K562 (cell line): ENCODE results near the gene KDM2A. TPM values are rescaled to one million over a fixed set of nuclear protein-coding genes. Genes with fewer than 3 reads are reported as not detected.
A peak's percentile ranks its signal among the peaks of the same experiment; 100 is the strongest.

Source experiments
- E4F1 ChIP-seq: fragments of 250-450 bp; sonication (Bioruptor Pico); IDR thresholded peaks from 2 replicates; pipeline ENCODE4 v1.5.0; 2021; ENCODE audit warnings: mild to moderate bottlenecking, borderline replicate concordance
- HNRNPUL1 ChIP-seq: fragments of 200-400 bp; formaldehyde crosslinking; IDR thresholded peaks from 2 replicates; pipeline ENCODE4 v1.6.1; 2017; ENCODE audit warnings: low read length
- JUND ChIP-seq, 2 experiments: IDR thresholded peaks; 2 replicates in 1 of 2; 3 replicates in 1 of 2; pipeline ENCODE4 v1.6.1; 2011; ENCODE audit warnings: borderline replicate concordance in 2 of 2, low read depth in 2 of 2, low read length in 2 of 2, improper control_type of control experiment in 1 of 2, missing biosample characterization in 1 of 2, missing genetic modification characterization in 1 of 2, missing genetic modification reagents in 1 of 2
- RCOR1 ChIP-seq, 2 experiments: IDR thresholded peaks; 2 replicates each; pipeline ENCODE4 v1.6.1; 2012; ENCODE audit warnings: low read depth in 2 of 2, low read length in 2 of 2, borderline replicate concordance in 1 of 2, improper control_type of control experiment in 1 of 2
- RUNX1 ChIP-seq: sonication (generic); IDR thresholded peaks from 2 replicates; pipeline ENCODE4 v1.6.1; 2016; ENCODE audit warnings: antibody characterized with exemption, low read depth
- SFPQ ChIP-seq: fragments of 200-400 bp; formaldehyde crosslinking; IDR thresholded peaks from 2 replicates; pipeline ENCODE4 v1.6.1; 2017; ENCODE audit warnings: mild to moderate bottlenecking, low read depth, low read length, moderate library complexity
- ZFPM2 ChIP-seq: fragments of 250-450 bp; sonication (Bioruptor Pico); IDR thresholded peaks from 2 replicates; pipeline ENCODE4 v1.5.1; 2022; ENCODE audit warnings: mild to moderate bottlenecking
- ZNF174 ChIP-seq: fragments of 250-450 bp; sonication (Bioruptor Pico); IDR thresholded peaks from 2 replicates; pipeline ENCODE4 v1.4.0; 2020; ENCODE audit warnings: mild to moderate bottlenecking
- ZNF212 ChIP-seq: fragments of 450-650 bp; formaldehyde crosslinking; IDR thresholded peaks from 2 replicates; pipeline ENCODE4 v1.4.0; 2020; ENCODE audit warnings: mild to moderate bottlenecking
- ZNF384 ChIP-seq: IDR thresholded peaks from 2 replicates; pipeline ENCODE4 v1.6.1; 2012; ENCODE audit warnings: low read depth, low read length, improper control_type of control experiment
- ZNF584 ChIP-seq: fragments of 200-800 bp; sonication (Bioruptor generic); IDR thresholded peaks from 2 replicates; pipeline ENCODE4 v1.6.1; 2016; ENCODE audit warnings: low read depth, mild to moderate bottlenecking, missing genetic modification characterization, missing compliant biosample characterization
- polyA plus RNA-seq, 8 experiments: library from polyadenylated mRNA; depleted of rRNA in 4 of 8; stranded (reverse) in 5 of 8; unstranded in 3 of 8; fragments of >200 nt; fragmentation: Nextera tagmentation in 2 of 8; fragmentation: Illumina TruSeq in 1 of 8; extraction: Ambion mirVana in 2 of 8; extraction: Trizol in 1 of 8; gene quantifications; 2 replicates each; pipeline versions ENCODE4 v1.2.1 to v1.2.3, GENCODE V29; 2011 to 2014; ENCODE audit warnings: inconsistent platforms in 1 of 8, missing spikeins in 1 of 8
- total RNA-seq, 7 experiments: library from RNA; depleted of rRNA in 6 of 7; stranded (reverse); fragments of >200 nt in 6 of 7; fragmentation: Illumina TruSeq in 2 of 7; extraction: Trizol in 2 of 7; gene quantifications; 2 replicates each; pipeline versions ENCODE4 v1.2.1 to v1.2.3, GENCODE V29; 2011 to 2021; ENCODE audit warnings: low replicate concordance in 1 of 7
- TF ChIP-seq, protein P1 (sequence below), 2 experiments: fragments of 450-650 bp in 1 of 2; sonication (generic) in 1 of 2; formaldehyde crosslinking in 1 of 2; IDR thresholded peaks in 1 of 2; conservative IDR thresholded peaks in 1 of 2; 2 replicates each; pipeline versions ENCODE4 v1.6.1 to v1.8.1; 2016 to 2023; ENCODE audit warnings: mild to moderate bottlenecking in 2 of 2, moderate library complexity in 2 of 2, inconsistent platforms in 1 of 2, missing genetic modification reagents in 1 of 2
- TF ChIP-seq, protein P2 (sequence below): fragments of 450-650 bp; IDR thresholded peaks from 2 replicates; pipeline ENCODE4 v1.7.0; 2016; ENCODE audit warnings: borderline replicate concordance
- TF ChIP-seq, protein P3 (sequence below): sonication (generic); formaldehyde crosslinking; IDR thresholded peaks from 2 replicates; pipeline ENCODE4 v1.8.0; 2022; ENCODE audit warnings: missing genetic modification reagents, mild to moderate bottlenecking, moderate library complexity, borderline replicate concordance

The KDM2A gene
- total and polyA plus RNA-seq, 9 of the 15 experiments (the other 6 are each of a cell fraction or from before 2014, with no cell fraction given), result 5.0 to 39.3 (median 21.3) TPM

DNA sequence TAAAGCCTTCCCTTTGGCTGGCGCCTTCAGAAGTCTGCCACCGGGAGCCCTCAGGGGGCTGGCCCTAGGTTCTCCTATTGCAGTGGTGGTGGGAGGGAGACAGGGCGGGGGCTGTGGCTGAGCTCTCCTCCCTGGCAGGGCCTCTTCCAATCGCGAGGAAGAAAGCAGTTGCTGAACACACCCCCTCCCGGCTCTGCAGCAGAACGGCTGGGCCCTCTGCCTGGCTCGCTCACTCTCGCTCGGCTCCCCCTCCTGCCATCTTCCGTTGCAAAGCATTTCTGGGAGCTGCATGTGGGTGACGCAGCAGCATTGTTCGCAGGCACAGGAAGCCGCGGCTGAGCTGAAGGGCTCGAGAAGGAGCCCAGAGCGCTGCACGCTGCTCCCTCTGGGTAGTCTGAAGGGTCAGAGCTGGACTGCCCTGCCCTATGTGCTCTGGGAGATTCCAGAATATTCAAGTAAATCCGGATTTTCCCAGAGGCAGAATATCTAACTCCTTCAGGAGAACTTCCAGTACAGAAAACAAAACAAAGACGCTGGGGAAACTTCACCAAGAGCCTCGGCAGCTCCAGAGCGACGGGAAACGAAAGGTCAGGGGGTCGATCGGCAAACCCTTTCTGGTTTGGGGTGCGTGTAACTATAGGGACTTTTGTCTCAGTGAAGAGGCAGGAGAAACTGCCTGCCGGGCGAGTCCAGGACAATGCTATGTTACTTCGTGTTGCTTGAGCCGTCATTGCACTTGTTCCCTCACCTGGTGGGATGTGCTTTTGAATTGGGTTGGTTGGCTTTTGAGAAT, 120.9 kb downstream of the KDM2A start (continued):
- TF ChIP-seq ZNF212 (CRISPR knock-in tag), result no peak
- TF ChIP-seq ZNF584, result no peak
- no peak for TF ChIP-seq HNRNPUL1
- no peak for TF ChIP-seq RUNX1
- TF ChIP-seq ZNF384, result no peak
- no peak for TF ChIP-seq ZNF174 (CRISPR knock-in tag)
- TF ChIP-seq ZFPM2 (CRISPR knock-in tag), result no peak
- TF ChIP-seq, protein P1, sequence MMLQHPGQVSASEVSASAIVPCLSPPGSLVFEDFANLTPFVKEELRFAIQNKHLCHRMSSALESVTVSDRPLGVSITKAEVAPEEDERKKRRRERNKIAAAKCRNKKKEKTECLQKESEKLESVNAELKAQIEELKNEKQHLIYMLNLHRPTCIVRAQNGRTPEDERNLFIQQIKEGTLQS (IDR thresholded peaks at IDR 0.05), result peak; percentile 43; the same call in 1 of the 2 replicates
- TF ChIP-seq, protein P1 (CRISPR knock-in tag; conservative IDR thresholded peaks at IDR 0.05), result peak; percentile 73; the same call in 1 of the 2 replicates
- TF ChIP-seq, protein P2, sequence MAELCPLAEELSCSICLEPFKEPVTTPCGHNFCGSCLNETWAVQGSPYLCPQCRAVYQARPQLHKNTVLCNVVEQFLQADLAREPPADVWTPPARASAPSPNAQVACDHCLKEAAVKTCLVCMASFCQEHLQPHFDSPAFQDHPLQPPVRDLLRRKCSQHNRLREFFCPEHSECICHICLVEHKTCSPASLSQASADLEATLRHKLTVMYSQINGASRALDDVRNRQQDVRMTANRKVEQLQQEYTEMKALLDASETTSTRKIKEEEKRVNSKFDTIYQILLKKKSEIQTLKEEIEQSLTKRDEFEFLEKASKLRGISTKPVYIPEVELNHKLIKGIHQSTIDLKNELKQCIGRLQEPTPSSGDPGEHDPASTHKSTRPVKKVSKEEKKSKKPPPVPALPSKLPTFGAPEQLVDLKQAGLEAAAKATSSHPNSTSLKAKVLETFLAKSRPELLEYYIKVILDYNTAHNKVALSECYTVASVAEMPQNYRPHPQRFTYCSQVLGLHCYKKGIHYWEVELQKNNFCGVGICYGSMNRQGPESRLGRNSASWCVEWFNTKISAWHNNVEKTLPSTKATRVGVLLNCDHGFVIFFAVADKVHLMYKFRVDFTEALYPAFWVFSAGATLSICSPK, result no peak
- TF ChIP-seq JUND (IDR thresholded peaks at IDR 0.05; ENCODE audit: borderline replicate concordance, low read depth, low read length), result peak; percentile 79
- peak; percentile 39; the same call in 1 of the 3 replicates for TF ChIP-seq JUND (tag; IDR thresholded peaks at IDR 0.05; ENCODE audit: borderline replicate concordance, low read depth, low read length)
- TF ChIP-seq RCOR1 (IDR thresholded peaks at IDR 0.05; ENCODE audit: borderline replicate concordance in 1 of 2, low read depth in 2 of 2, low read length in 2 of 2), result peak in 1 of 2 experiments; percentile 68; a peak in 2 of 4 replicates
- TF ChIP-seq SFPQ, result no peak
- TF ChIP-seq, protein P3, sequence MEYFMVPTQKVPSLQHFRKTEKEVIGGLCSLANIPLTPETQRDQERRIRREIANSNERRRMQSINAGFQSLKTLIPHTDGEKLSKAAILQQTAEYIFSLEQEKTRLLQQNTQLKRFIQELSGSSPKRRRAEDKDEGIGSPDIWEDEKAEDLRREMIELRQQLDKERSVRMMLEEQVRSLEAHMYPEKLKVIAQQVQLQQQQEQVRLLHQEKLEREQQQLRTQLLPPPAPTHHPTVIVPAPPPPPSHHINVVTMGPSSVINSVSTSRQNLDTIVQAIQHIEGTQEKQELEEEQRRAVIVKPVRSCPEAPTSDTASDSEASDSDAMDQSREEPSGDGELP, result peak; percentile 92
- TF ChIP-seq E4F1, result no peak
